ENCODE results near the gene LTBP2. TPM values are rescaled to one million over a fixed set of nuclear protein-coding genes. Genes with fewer than 3 reads are reported as not detected.
A peak's percentile ranks its signal among the peaks of the same experiment; 100 is the strongest.

Gene LTBP2
- polyA plus RNA-seq, 3 donors: 2.0 to 2.7 (median 2.4) TPM

GRCh38 chr14:74495356-74495755 is 116.7 kb downstream of the LTBP2 start:
- no peak for DNase-seq (ENCODE audit: low read depth in 3 of 3, low spot score in 2 of 3)

GRCh38 chr14:74493343-74494261 is 118.4 kb downstream of the LTBP2 start, which contains the start of gene ISCA2:
Gene ISCA2, plus strand, starts transcription at chr14:74493765. Its CDS starts 10 bp downstream, at chr14:74493775.
- peak; percentile 90 to 97 (median 96) for DNase-seq (ENCODE audit: low read depth in 3 of 3, low spot score in 2 of 3)

- DNase-seq (ENCODE audit: low read depth in 3 of 3, low spot score in 2 of 3): no peak
Observed at GRCh38 chr14:74492776-74493342, 119.2 kb downstream of the LTBP2 start, which contains the start of gene NPC2. Gene NPC2, minus strand, starts transcription at chr14:74493305. Its CDS starts 31 bp downstream, at chr14:74493274.

- peak in 1 of 3 donors; percentile 12 for DNase-seq (ENCODE audit: low read depth in 3 of 3, low spot score in 2 of 3)
Observed at GRCh38 chr14:74491956-74492775, 119.9 kb downstream of the LTBP2 start.

- DNase-seq (ENCODE audit: low read depth in 3 of 3, low spot score in 2 of 3): no peak
Observed at GRCh38 chr14:74490486-74490885, 121.6 kb downstream of the LTBP2 start.

- DNase-seq (ENCODE audit: low read depth in 3 of 3, low spot score in 2 of 3): no peak
Observed at GRCh38 chr14:74488786-74489397, 123.1 kb downstream of the LTBP2 start.

GRCh38 chr14:74486164-74486563 is 125.9 kb downstream of the LTBP2 start:
- DNase-seq (ENCODE audit: low read depth in 3 of 3, low spot score in 2 of 3): no peak

- DNase-seq (ENCODE audit: low read depth in 3 of 3, low spot score in 2 of 3): no peak
Observed at GRCh38 chr14:74483321-74483720, 128.7 kb downstream of the LTBP2 start.

GRCh38 chr14:74482571-74482970 is 129.5 kb downstream of the LTBP2 start:
- DNase-seq (ENCODE audit: low read depth in 3 of 3, low spot score in 2 of 3): no peak

GRCh38 chr14:74480046-74480445 is 132.0 kb downstream of the LTBP2 start:
- DNase-seq (ENCODE audit: low read depth in 3 of 3, low spot score in 2 of 3): no peak

- DNase-seq (ENCODE audit: low read depth in 3 of 3, low spot score in 2 of 3): peak in 1 of 3 donors; percentile 24
Observed at GRCh38 chr14:74478996-74479635, 132.9 kb downstream of the LTBP2 start.

GRCh38 chr14:74476607-74477006 is 135.4 kb downstream of the LTBP2 start:
- DNase-seq (ENCODE audit: low read depth in 3 of 3, low spot score in 2 of 3): no peak

- no peak for DNase-seq (ENCODE audit: low read depth in 3 of 3, low spot score in 2 of 3)
Observed at GRCh38 chr14:74476107-74476506, 135.9 kb downstream of the LTBP2 start.

GRCh38 chr14:74475678-74476077 is 136.4 kb downstream of the LTBP2 start:
- DNase-seq (ENCODE audit: low read depth in 3 of 3, low spot score in 2 of 3): no peak

GRCh38 chr14:74474376-74474775 is 137.7 kb downstream of the LTBP2 start:
- DNase-seq (ENCODE audit: low read depth in 3 of 3, low spot score in 2 of 3): no peak

GRCh38 chr14:74472601-74473000 is 139.4 kb downstream of the LTBP2 start:
- no peak for DNase-seq (ENCODE audit: low read depth in 3 of 3, low spot score in 2 of 3)

GRCh38 chr14:74469548-74470518 is 142.2 kb downstream of the LTBP2 start:
- DNase-seq (ENCODE audit: low read depth in 3 of 3, low spot score in 2 of 3): no peak

- no peak for DNase-seq (ENCODE audit: low read depth in 3 of 3, low spot score in 2 of 3)
Observed at GRCh38 chr14:74468513-74468912, 143.5 kb downstream of the LTBP2 start.

GRCh38 chr14:74465335-74465734 is 146.7 kb downstream of the LTBP2 start:
- DNase-seq (ENCODE audit: low read depth in 3 of 3, low spot score in 2 of 3): no peak
